OCI-LY7 (cell line): Measurements from ENCODE around the gene PSKH1. TPM values are rescaled to one million over a fixed set of nuclear protein-coding genes. Genes with fewer than 3 reads are reported as not detected.
A peak's percentile ranks its signal among the peaks of the same experiment; 100 is the strongest.

Source experiments
- BruUV-seq: library from RNA; stranded (reverse); fragments of 400-500 nt; replicated peaks from 2 replicates; lab custom pipeline; 2021; lab: Mats Ljungman, UMichigan
- CTCF ChIA-PET: fragments of 300-600 bp; sonication (Branson Sonifier 250); formaldehyde crosslinking; loops from one replicate; lab custom pipeline; 2022; ENCODE audit warnings: antibody characterized with exemption; ENCODE audit not compliant: unreplicated experiment; lab: Charles Lee
- POLR2A ChIA-PET: fragments of 300-600 bp; sonication (Branson Sonifier 250); formaldehyde crosslinking; loops from one replicate; lab custom pipeline; 2022; ENCODE audit warnings: antibody characterized with exemption; lab: Charles Lee
- DNase-seq: peaks from one replicate; pipeline ENCODE4 v3.0.0-alpha.2; 2015; ENCODE audit warnings: low spot score
- H2AFZ ChIP-seq: fragments of 200-600 bp; sonication (generic), shearing (Covaris generic); 2 replicates; pipeline ENCODE4 v1.6.1; 2014; ENCODE audit warnings: mild to moderate bottlenecking, antibody characterized with exemption, low read length, moderate library complexity
- H3K27ac ChIP-seq: fragments of 200-600 bp; sonication (generic); 2 replicates; pipeline ENCODE4 v1.5.1; 2014; ENCODE audit warnings: mixed run types, low read depth, mild to moderate bottlenecking, moderate library complexity, low read length, inconsistent platforms; ENCODE audit not compliant: poor library complexity, severe bottlenecking
- H3K36me3 ChIP-seq: fragments of 200-600 bp; sonication (generic); 2 replicates; pipeline ENCODE4 v1.6.1; 2014; ENCODE audit warnings: mild to moderate bottlenecking, antibody characterized with exemption, low read length, moderate library complexity, mixed read lengths; ENCODE audit not compliant: insufficient read depth
- H3K4me1 ChIP-seq: fragments of 200-600 bp; sonication (generic); 2 replicates; pipeline ENCODE4 v1.5.1; 2014; ENCODE audit warnings: mild to moderate bottlenecking, low read length; ENCODE audit not compliant: insufficient read depth, poor library complexity, severe bottlenecking
- H3K4me2 ChIP-seq: fragments of 200-600 bp; sonication (generic); 2 replicates; pipeline ENCODE4 v1.6.1; 2014; ENCODE audit warnings: mild to moderate bottlenecking, low read length
- H3K4me3 ChIP-seq: fragments of 200-600 bp; sonication (generic); 2 replicates; pipeline ENCODE4 v1.5.1; 2014; ENCODE audit warnings: mild to moderate bottlenecking, low read depth, low read length; ENCODE audit not compliant: poor library complexity, severe bottlenecking
- H3K79me2 ChIP-seq: fragments of 200-600 bp; sonication (generic); 2 replicates; pipeline ENCODE4 v1.6.1; 2016; ENCODE audit warnings: low read depth, mild to moderate bottlenecking, low read length, moderate library complexity, mixed read lengths; ENCODE audit not compliant: insufficient read depth
- H3K9me2 ChIP-seq: fragments of 200-600 bp; sonication (generic); 2 replicates; pipeline ENCODE4 v1.6.1; 2016; ENCODE audit warnings: mild to moderate bottlenecking, low read length, mixed read lengths; ENCODE audit not compliant: insufficient read depth
- H3K9me3 ChIP-seq: fragments of 200-600 bp; sonication (generic); 2 replicates; pipeline ENCODE4 v1.6.1; 2014; ENCODE audit warnings: mild to moderate bottlenecking, mixed run types, low read length, mixed read lengths
- H4K20me1 ChIP-seq: fragments of 200-600 bp; sonication (generic); 2 replicates; pipeline ENCODE4 v1.6.1; 2014; ENCODE audit warnings: mild to moderate bottlenecking, antibody characterized with exemption, low read length, moderate library complexity, mixed read lengths; ENCODE audit not compliant: insufficient read depth
- EZH2phosphoT487 ChIP-seq: fragments of 200-600 bp; sonication (generic); IDR thresholded peaks from 2 replicates; pipeline ENCODE4 v1.6.1; 2018; ENCODE audit warnings: low read depth, borderline replicate concordance, mild to moderate bottlenecking, mixed run types, antibody characterized with exemption, low read length, moderate library complexity, mixed read lengths
- intact Hi-C: fragments of 100-400 bp; cut with micrococcal nuclease; formaldehyde crosslinking; loops from one replicate; pipeline ENCODE4 v1.10.0; 2022; ENCODE audit not compliant: unreplicated experiment
- total RNA-seq, 2 experiments: library from RNA; depleted of rRNA in 1 of 2; stranded (reverse); fragments of >200 nt in 1 of 2; shearing (Covaris generic) in 1 of 2; gene quantifications; 2 replicates each; pipeline ENCODE4 v1.2.3, GENCODE V29; 2014 to 2022
- TF ChIP-seq, protein P1 (sequence below): fragments of 200-600 bp; sonication (generic); conservative IDR thresholded peaks from 2 replicates; pipeline ENCODE4 v1.5.1; 2014; ENCODE audit warnings: mild to moderate bottlenecking, antibody characterized with exemption, low read length, moderate library complexity, mixed read lengths

The PSKH1 gene
- total RNA-seq, 2 experiments from 2014 or later: 10.4 to 27.1 TPM

DNA sequence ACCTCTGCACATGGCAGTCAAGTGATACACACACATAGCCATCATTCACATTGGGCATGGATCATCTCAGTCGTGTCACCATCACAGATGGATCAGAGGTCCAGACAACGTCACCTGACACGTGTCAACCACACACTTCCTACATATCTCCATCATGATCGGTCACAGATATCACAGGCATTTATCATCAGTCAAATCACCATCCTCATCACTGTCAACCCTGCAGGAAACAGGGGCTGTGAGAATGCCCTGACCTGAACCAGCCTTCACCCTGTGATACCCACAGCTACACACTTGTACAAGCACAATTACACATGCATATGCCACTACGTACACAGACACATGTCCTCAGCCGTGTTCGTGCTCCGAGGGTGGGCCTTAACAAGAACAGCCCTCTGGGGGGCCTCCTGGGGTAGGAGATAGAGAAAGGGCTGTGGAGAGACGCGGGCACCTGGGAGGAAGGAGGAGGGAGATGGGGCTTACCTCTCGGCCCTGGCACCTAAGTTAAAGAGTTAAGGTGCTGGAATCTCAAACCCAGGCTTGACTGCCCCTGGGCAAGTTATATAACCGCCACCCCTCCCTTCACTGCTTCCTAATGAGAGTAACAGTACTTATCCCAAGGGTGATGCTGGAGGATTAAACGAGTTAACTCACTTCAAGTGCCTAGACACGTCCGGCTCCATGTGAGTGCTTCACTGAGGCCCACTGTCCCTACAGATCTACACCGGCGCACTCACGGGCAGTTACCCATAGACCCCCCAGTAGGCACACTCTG lies 74.3 kb downstream of the PSKH1 start:
- Histone ChIP-seq H3K36me3 (no peaks in the 10 kb centered on the region), H3K27ac (no peak overlapping the region), H2AFZ (peak overlapping the region; percentile 85; the same call in 1 of the 2 replicates), H3K4me3 (peak overlapping the region; percentile 86), H3K9me2 (no peaks in the 10 kb centered on the region), H3K4me2 (peak overlapping the region; percentile 84), H3K4me1 (peaks cover 34% of the 10 kb centered on the region), H3K79me2 (no peaks in the 10 kb centered on the region), H3K9me3 (no peaks in the 10 kb centered on the region), H4K20me1 (no peaks in the 10 kb centered on the region)
- CTCF ChIA-PET: no interaction called here
- intact Hi-C loops: no loop called here
- no peak for TF ChIP-seq EZH2phosphoT487
- TF ChIP-seq, protein P1, sequence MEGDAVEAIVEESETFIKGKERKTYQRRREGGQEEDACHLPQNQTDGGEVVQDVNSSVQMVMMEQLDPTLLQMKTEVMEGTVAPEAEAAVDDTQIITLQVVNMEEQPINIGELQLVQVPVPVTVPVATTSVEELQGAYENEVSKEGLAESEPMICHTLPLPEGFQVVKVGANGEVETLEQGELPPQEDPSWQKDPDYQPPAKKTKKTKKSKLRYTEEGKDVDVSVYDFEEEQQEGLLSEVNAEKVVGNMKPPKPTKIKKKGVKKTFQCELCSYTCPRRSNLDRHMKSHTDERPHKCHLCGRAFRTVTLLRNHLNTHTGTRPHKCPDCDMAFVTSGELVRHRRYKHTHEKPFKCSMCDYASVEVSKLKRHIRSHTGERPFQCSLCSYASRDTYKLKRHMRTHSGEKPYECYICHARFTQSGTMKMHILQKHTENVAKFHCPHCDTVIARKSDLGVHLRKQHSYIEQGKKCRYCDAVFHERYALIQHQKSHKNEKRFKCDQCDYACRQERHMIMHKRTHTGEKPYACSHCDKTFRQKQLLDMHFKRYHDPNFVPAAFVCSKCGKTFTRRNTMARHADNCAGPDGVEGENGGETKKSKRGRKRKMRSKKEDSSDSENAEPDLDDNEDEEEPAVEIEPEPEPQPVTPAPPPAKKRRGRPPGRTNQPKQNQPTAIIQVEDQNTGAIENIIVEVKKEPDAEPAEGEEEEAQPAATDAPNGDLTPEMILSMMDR: peak; percentile 55
- BruUV-seq: no TSS peak
- peak; percentile 58 for DNase-seq
- POLR2A ChIA-PET: no interaction called here

DNA sequence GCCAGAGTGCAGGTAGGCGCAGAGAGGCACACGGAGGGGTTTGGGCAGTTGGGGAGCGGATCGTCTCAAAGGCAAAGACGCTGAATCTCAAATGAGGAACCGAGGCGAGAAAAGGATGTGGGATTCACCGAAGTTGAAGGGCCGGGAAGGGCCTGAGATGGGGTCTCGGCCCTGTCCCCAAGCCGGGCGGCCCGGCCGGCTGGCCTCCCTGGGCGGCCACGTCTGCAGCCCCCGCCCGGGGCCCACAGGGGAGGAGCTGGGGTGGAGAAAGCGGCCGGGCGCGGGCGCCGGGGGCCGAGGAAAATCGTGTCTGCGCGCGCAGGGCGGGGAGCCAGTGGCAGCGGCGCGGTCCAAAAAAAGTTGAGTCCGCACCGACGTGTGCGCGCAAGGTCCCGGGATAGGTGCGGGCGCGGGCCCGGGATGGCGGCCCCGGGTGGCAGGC lies 74.9 kb downstream of the PSKH1 start:
- no peaks in the 10 kb centered on the region for H3K9me3 ChIP-seq
- H3K27ac ChIP-seq: no peak overlapping the region
- peaks cover 34% of the 10 kb centered on the region for H3K4me1 ChIP-seq
- H4K20me1 ChIP-seq: no peaks in the 10 kb centered on the region
- CTCF ChIA-PET: no interaction called here
- POLR2A ChIA-PET: no interaction called here
- no peaks in the 10 kb centered on the region for H3K79me2 ChIP-seq
- peak; percentile 41 for DNase-seq
- H3K4me2 ChIP-seq: peak overlapping the region; percentile 84
- H3K9me2 ChIP-seq: no peaks in the 10 kb centered on the region
- no TSS peak for BruUV-seq
- H3K36me3 ChIP-seq: no peaks in the 10 kb centered on the region
- peak overlapping the region; percentile 85 for H2AFZ ChIP-seq
- no peak for TF ChIP-seq EZH2phosphoT487
- TF ChIP-seq, protein P1: no peak
- H3K4me3 ChIP-seq: peak overlapping the region; percentile 86
- intact Hi-C loops: loop anchor here (1.0 to 2.0 kb wide), 2 partner anchors 25 to 73 kb away; no protein-coding TSS in a partner anchor
